ENCODE results near the gene LILRB5.
A peak's percentile ranks its signal among the peaks of the same experiment; 100 is the strongest.
"Not testable (repeated sequence)": the region's sequence is repeated elsewhere in the genome, so short reads cannot be mapped to it uniquely, and the experiment has no call there.

LILRB5 gene

DNA sequence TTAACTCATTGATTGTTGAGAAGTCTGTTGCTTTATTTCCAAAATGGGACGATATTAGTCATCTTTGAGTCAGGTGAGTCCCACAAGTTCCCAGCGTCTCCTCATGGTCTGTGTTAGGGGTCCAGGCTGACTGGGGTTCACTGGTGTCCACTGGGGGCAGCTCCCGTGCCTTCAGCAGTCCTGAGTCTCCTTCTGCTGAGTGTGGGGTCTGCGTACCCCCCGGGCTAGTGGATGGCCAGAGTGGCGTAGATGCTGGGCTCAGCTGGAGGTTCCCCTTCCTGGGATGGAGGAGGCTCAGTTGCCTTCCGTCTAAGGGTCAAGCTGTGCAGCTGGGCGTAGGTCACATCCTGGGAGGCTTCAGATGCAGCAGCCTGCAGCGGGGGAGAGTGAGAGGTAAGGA, 40.2 kb downstream of the LILRB5 start:
- no peak for DNase-seq (ENCODE audit: low read depth in 2 of 2)

DNA sequence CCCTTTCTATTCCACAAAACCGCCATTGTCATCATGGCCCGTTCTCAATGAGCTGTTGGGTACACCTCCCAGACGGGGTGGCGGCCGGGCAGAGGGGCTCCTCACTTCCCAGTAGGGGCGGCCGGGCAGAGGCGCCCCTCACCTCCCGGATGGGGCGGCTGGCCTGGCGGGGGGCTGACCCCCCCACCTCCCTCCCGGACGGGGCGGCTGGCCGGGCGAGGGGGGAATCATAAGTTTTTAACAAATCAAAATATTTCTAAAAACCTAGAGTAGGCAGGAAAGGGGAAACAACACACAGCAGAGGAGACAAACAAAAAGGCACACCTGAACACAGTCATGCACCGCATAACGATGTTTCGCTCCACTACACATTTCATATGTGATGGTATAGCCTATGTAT, 42.3 kb downstream of the LILRB5 start:
- DNase-seq (ENCODE audit: low read depth in 2 of 2) = not testable (repeated sequence)

DNA sequence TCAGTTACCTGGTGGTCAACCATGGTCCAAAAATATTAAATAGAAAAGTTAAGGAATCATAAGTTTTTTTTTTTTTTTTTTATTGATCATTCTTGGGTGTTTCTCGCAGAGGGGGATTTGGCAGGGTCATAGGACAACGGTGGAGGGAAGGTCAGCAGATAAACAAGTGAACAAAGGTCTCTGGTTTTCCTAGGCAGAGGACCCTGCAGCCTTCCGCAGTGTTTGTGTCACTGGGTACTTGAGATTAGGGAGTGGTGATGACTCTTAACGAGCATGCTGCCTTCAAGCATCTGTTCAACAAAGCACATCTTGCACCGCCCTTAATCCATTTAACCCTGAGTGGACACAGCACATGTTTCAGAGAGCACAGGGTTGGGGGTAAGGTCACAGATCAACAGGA, 42.9 kb downstream of the LILRB5 start:
- not testable (repeated sequence) for DNase-seq (ENCODE audit: low read depth in 2 of 2)

DNA sequence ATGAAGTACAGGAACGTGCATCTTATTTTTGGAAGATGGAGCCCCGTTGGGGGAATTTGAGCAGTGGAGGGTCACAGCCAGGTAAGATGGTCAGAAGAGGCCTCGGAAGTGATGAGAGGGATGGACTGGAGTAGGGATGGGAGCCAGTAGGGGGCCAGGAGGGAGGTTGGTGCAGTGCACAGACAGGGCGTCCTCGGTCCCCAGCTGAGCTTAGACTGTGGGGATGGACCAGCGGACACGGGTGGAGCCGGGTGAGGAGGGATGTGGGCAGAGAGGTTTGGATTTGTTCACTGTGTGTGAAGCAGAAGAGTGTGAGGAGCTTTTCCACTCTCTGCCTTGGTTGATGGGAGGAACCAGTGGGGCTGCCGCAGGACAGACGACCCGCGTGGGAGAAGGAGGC, 45.8 kb downstream of the LILRB5 start:
- DNase-seq (ENCODE audit: low read depth in 2 of 2) = no peak

DNA sequence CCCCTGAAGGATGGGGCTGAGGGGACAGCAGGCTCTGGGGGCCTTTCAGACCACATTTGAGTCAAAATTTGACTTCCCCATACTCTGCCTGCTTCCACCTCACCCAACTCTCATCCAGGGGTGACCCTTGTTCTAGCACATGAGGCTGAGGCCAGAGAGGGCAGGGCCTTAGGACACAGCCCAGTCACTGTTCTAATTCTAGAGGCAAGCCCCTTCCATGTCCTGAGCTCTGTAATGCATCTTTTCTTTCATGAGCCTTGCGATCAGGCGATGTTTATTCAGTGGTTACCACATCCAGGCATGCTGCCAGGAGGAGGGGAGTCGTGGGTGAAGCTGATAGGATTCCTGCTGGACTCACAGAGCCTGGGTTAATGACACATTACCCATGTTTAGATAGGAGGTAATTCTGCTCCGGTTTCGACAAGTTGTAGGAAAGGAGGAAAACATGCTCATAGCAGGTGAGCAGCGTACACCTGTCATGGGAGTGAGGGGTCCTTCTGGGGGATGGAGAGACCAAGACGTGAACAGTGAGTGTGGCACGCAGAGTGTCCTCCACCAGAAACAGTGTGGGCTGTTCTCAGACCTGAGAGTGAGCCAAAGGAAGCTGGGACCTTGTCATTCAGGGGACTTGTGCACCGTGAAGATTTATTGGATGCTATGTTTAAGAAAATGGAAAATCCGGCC, 47.1 kb downstream of the LILRB5 start:
- no peak for DNase-seq (ENCODE audit: low read depth in 2 of 2)

DNA sequence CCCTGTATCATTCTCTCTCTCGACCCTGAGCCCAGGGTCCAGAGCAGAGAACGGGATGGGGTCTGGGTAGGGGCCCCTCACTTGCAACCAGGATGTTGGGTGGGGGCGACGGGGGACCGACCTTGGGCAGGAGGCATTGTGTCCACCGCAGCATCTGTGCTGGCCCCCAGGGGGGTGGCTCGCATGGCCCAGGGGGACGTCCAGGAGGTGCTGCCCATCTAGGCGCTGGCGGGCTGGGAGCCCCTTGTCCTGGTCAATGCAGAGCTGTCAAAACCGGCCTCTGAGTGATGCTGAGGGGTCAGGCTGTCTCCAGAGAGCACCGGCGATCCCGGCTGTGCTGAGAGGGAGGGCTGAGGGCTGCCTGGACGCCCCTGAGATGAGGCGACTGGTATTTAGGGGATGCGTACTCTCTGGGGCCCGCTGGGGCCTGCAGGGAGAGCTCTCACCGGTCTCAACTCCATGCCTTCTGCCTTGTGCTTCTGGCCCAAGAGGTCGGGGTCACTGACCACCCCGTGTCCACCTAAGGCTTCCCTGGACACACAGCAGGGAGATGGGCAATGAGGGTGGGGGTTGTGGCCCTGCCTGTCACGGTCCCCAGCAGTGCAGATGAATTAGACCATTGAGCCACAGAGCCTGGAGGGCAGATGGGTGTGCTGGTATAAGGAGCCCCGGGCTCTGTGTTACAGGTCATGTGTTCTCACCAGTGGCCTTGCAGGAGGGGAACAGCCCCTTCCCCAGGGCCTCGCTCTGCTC, 47.8 kb downstream of the LILRB5 start:
- DNase-seq (ENCODE audit: low read depth in 2 of 2) = no peak

DNA sequence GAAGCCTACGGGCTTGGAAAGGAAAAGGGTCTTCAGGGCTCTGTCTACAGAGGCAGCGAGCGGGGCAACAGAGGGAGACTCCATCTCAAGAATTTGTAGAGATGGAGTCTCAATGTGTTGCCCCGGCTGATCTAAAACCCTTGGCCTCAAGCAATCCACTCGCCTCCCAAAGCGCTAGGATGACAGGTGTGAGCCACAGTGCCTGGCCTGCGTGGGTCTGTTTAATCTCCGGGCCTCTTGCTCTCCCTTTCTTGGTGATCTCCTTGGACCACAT, 48.4 kb downstream of the LILRB5 start:
- DNase-seq (ENCODE audit: low read depth in 2 of 2) = no peak

DNA sequence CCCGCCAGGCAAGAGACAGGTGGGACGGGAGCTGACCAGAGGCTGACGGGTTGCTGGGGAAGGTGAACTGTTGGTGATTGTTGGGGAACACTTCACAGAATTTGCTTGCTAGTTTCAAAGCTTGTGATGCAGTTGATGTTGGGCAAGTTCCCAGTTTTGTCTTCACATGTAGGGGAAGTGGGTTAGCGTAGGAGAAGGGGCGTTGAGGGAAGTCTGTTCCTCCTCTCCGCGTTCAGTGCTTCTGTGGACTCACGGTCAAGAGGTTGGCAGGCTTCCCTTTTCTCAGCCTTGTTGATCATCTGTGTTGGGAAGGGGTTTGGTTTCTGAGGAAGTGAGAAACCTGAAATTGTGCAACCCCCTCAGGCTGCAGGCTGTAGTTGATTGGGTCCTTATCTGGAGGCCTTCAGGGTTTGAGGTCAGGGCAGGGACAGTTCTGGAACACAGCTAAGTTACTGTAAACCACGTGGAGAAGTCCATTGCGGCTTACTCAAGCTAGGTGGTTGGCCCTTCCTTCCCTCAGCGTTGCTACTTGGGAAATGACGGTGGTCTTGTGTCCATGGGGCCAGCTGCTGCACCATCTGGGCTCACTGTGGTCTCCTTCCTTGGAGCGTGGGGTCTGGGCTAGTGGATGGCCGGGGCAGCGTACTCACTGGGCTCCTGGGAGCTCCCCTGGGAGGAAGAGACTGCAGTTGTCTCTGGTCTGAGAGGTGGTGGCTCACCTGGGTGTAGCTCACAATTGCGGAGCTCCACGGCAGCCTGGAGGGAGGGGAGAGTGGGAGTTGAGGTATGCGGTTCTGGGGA, 48.9 kb downstream of the LILRB5 start:
- peak in 1 of 2 donors; percentile 40 for DNase-seq (ENCODE audit: low read depth in 2 of 2)

DNA sequence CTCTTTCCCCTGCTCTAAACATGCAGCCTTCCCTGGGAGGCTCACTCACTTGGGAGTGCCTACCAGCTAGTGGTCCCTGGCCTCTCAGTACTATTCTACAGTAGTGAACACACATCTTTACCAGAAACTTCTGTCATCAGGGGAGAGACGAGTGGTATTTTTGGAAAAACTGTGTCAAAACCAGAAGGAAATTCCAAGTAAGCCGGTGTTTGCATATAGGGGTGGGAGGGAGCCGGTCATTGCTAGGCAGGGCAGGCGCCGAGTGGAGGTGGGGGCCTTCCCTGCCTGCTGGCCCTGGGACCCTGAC, 49.4 kb downstream of the LILRB5 start:
- no peak for DNase-seq (ENCODE audit: low read depth in 2 of 2)

DNA sequence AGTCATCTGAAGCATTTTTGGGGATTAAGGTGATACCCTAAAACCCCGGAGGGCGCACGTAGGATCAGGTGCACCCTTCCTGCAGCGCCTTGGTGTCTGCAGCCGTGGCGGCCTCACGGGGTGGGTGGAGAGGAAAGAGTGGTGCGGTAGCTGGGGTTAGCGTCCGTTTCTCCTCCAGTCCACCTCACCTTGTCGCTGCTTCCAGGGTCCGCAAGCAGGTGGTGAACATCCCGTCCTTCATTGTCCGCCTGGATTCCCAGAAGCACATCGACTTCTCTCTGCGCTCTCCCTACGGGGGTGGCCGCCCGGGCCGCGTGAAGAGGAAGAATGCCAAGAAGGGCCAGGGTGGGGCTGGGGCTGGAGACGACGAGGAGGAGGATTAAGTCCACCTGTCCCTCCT, 49.9 kb downstream of the LILRB5 start:
- DNase-seq (ENCODE audit: low read depth in 2 of 2) = not testable (repeated sequence)

DNA sequence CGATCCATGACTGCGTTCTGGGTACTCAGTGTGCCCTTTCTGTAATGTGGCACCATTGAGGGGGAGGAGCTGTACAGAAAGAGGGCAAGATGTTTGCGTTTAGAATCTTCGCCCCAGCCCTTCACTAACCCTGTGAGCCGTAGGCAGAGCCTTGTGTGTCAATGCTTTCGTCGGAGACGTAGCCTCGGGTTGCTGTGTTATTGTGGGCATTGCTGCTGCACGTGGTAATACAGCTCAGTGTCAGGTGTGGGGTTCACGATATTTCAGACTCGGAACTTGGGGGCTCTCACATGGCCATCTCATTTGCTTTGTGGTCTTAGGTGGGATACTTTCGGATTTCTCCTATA, 50.3 kb downstream of the LILRB5 start:
- DNase-seq (ENCODE audit: low read depth in 2 of 2) = no peak

DNA sequence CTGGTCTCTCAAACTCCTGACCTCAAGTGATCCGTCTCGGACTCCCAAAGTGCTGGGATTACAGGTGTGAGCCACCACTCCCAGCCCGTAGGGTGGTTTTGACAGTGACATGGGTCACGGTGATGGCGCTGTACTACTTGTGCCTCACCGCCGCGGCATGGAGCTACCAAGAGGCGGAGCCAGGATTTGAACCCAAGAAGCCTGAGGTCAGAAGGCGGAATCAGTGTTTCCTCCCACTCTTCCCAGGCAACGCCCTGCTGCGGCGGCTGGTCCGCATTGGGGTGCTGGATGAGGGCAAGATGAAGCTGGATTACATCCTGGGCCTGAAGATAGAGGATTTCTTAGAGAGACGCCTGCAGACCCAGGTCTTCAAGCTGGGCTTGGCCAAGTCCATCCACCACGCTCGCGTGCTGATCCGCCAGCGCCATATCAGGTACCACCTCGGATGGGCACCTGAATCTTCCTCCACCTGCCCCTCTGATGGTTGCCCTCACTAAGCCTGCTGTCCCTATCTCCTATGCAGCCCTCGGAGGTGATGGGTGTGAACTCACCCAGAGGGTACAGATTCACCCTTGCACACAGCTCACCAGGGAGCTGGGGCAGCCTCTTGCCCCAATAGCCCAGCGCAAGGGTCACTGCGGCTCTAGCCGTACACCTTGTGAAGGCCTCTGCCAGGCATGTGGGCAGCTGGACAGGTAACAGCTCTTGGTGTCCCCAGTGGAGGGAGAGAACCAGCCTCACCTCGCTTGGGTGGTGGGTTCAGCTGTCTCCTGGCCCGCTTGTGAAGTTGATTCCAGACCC, 50.8 kb downstream of the LILRB5 start:
- no peak for DNase-seq (ENCODE audit: low read depth in 2 of 2)

DNA sequence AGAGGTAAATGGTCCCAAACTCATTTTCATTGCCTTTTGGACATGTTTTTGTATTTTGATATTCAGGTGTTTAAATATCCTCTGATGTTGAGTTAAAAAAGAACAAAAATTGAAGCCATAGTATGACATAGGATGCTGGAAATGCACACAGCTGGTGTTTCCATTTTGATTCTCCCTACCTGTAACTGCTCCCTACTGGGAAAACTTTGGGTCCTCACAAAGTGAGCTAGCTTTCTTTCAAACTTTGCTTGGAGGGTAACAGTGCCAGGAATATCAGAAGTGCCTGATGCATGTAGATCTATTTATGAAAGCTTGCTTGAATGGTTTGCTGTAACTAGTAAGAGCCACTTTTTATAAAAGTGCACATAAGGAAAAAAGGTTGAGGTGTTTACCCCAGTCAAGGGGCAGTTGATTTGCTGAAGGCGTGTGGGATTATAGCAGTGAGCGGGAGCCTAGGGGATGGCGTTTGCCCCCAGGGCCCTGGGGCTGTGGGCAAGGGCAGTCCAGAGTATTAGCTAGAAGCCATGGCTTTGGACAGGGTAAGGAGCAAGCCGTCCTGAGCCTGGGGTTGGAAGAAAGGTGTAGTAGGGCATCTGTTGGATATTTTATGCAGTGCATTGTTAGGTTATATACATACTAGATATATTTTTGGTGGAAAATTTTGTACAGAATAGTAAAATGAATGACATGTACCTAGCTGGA, 52.2 kb downstream of the LILRB5 start:
- no peak for DNase-seq (ENCODE audit: low read depth in 2 of 2)

DNA sequence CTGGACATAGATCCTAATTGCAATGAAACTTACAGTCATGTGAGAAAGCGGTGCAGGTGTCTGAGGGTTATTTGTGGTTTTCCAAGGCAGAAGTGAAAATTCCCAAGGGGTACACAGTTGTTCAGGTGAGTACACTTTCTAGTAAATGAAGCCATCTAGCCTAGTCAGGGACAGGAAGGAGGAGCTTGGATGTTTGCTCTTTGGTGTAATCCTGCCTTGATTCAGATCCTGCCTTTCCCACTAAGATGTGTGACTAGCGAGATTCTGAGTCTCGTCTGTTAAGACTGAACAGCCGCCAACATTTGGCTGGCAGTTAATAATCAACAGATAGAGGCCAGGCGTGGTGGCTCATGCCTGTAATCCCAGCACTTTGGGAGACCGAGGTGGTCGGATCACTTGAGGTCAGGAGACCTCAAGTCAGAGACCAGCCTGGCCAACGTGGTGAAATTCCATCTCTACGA, 53.9 kb downstream of the LILRB5 start:
- no peak for DNase-seq (ENCODE audit: low read depth in 2 of 2)

DNA sequence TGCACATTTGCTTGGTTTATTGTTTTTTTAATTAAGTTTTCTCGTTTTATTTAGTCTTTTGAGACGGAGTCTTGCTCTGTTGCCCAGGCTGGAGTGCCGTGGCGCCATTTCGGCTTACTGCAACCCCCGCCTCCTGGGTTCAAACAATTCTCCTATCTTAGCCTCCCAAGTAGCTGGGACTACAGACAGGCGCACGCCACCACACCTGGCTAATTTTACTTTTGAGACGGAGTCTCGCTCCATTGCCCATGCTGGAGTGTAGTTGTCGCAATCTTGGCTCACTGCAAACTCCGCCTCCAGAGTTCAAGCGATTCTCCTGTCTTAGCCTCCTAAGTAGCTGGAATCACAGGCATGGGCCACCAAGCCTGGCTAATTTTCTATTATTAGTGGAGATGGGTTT, 55.1 kb downstream of the LILRB5 start:
- no peak for DNase-seq (ENCODE audit: low read depth in 2 of 2)

DNA sequence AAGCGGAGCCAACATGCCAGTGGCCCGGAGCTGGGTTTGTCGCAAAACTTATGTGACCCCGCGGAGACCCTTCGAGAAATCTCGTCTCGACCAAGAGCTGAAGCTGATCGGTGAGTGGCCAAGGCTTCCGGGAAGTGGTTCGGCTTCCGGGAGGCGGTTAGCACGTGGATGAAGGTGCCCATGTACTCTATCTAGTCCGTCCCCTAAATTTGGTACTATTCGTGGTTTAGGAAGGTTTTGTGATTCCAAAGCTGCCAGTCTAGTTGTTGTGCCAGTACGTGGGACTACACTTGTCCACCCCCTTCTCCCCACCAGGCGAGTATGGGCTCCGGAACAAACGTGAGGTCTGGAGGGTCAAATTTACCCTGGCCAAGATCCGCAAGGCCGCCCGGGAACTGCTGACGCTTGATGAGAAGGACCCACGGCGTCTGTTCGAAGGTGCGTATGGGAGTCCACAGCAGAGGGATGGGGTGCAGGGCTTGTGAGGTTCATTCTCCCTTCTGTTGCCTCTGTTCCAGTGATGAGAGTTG, 55.8 kb downstream of the LILRB5 start:
- no peak for DNase-seq (ENCODE audit: low read depth in 2 of 2)
